Tibial artery (tissue), 4 donors: ENCODE results near the gene GNAT2.

Source experiments
- DNase-seq, 2 donors: peaks; one replicate each; pipeline ENCODE4 v3.0.0-alpha.2; 2019
- H3K27ac ChIP-seq, 2 donors: fragments of 200-600 bp; sonication (generic) in 1 of 2; 1 replicate in 1 of 2; 2 replicates in 1 of 2; pipeline ENCODE4 v1.5.1; 2018 to 2019; ENCODE audit warnings: mild to moderate bottlenecking in 1 of 2
- H3K27me3 ChIP-seq, 2 donors: fragments of 200-600 bp; sonication (generic) in 1 of 2; one replicate each; pipeline versions ENCODE4 v1.5.1 to v1.6.0; 2016 to 2019
- H3K36me3 ChIP-seq, 3 donors: fragments of 200-600 bp; sonication (generic) in 2 of 3; one replicate each; pipeline ENCODE4 v1.5.1; 2016 to 2019; ENCODE audit warnings: mild to moderate bottlenecking in 2 of 3
- H3K4me1 ChIP-seq, 4 donors: fragments of 200-600 bp; sonication (generic) in 2 of 4; 1 replicate in 3 of 4; 2 replicates in 1 of 4; pipeline ENCODE4 v1.5.1; 2016 to 2019
- H3K4me3 ChIP-seq, 2 donors: fragments of 200-600 bp; sonication (generic) in 1 of 2; 1 replicate in 1 of 2; 2 replicates in 1 of 2; pipeline ENCODE4 v1.5.1; 2018 to 2019; ENCODE audit warnings: mild to moderate bottlenecking in 2 of 2
- H3K9me3 ChIP-seq, 3 donors: fragments of 200-600 bp; sonication (generic) in 1 of 3; one replicate each; pipeline ENCODE4 v1.5.1; 2016 to 2019
- CTCF ChIP-seq, 2 experiments: fragments of 200-600 bp in 1 of 2; fragments of 450-650 bp in 1 of 2; IDR thresholded peaks; one replicate each; pipeline ENCODE4 v1.5.1; 2017 to 2019; ENCODE audit warnings: antibody characterized with exemption in 2 of 2, mild to moderate bottlenecking in 1 of 2, moderate library complexity in 1 of 2
- intact Hi-C: fragments of 100-400 bp; cut with DNase I; formaldehyde crosslinking; loops from one replicate; pipeline ENCODE4 v1.15.0; 2023; ENCODE audit warnings: low total_unique reads

GNAT2 gene

DNA sequence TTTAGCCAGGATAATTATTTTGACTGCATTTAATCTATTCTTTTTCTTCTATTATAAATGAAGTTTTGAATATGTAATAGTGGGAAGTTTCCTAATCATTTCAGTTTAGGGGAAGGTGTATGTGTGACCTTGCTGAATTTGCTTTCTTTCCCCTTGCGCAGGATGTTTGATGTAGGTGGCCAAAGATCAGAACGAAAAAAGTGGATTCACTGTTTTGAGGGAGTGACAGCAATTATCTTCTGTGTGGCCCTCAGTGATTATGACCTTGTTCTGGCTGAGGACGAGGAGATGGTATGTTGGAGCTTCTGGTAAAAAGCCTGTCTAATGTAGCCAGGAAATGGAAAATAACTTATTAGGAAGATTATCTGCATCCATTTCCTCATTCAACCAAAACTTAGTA is 33.4 kb downstream of the GNAT2 start:
- Histone ChIP-seq H3K36me3 (peaks cover 71 to 94% (median 76%) of the 10 kb centered on the region in 3 donors), H3K4me1 (no peaks in the 10 kb centered on the region), H3K9me3 (no peaks in the 10 kb centered on the region), H3K27me3 (no peaks in the 10 kb centered on the region), H3K4me3 (no peak overlapping the region), H3K27ac (no peak overlapping the region)
- no peak for TF ChIP-seq CTCF (IDR thresholded peaks at IDR 0.05)
- intact Hi-C loops = no loop called here
- no peak for DNase-seq

DNA sequence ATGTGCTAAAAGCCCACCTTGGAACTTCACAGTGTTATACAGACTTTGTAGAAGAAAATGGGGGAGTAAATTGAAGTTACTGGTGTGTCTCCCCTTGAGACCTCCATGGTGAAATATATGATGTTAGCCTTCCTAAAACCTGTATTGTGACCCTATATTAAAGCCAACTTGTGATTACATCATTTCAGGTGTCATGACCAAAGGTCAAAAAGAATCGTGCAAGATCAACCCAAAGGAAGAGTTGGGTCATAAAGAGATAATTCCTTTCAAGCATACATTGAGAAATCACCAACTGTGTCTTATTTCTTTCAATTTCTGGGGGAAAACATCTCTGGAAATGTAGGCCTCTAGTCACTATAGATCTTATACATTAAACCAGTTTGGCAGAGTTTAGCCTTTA is 34.6 kb downstream of the GNAT2 start:
- H3K9me3 ChIP-seq = no peaks in the 10 kb centered on the region
- no peak for TF ChIP-seq CTCF (IDR thresholded peaks at IDR 0.05)
- intact Hi-C loops = no loop called here
- no peak overlapping the region for H3K27ac ChIP-seq
- no peak overlapping the region for H3K4me3 ChIP-seq
- no peak for DNase-seq
- H3K27me3 ChIP-seq = no peaks in the 10 kb centered on the region
- peaks cover 0 to 2% (median under 1%) of the 10 kb centered on the region in 4 donors for H3K4me1 ChIP-seq
- H3K36me3 ChIP-seq = peaks cover 79 to 85% (median 84%) of the 10 kb centered on the region in 3 donors

DNA sequence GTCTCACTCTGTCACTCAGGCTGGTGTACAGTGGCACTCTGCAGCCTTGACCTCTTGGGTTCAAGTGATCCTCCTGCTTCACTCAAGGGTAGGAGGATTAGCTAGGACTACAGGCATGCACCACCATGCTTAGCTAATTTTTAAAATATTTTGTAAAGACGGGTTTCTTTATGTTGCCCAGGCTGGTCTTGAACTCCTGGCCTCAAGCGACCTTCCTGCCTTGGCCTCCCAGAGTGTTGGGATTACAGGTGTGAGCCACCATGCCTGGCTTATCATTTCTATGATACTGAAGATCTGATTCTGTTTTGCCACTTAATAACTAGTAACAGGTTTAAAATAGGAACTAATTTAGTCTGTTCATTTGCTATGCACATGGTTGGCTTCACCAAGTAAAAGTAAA is 37.4 kb downstream of the GNAT2 start:
- Histone ChIP-seq H3K4me1 (peaks cover 0 to 21% (median 10%) of the 10 kb centered on the region in 4 donors), H3K9me3 (no peaks in the 10 kb centered on the region), H3K4me3 (no peak overlapping the region), H3K27ac (no peak overlapping the region), H3K36me3 (peaks cover 60 to 65% (median 64%) of the 10 kb centered on the region in 3 donors), H3K27me3 (no peaks in the 10 kb centered on the region)
- DNase-seq = no peak
- intact Hi-C loops = no loop called here
- no peak for TF ChIP-seq CTCF (IDR thresholded peaks at IDR 0.05)

DNA sequence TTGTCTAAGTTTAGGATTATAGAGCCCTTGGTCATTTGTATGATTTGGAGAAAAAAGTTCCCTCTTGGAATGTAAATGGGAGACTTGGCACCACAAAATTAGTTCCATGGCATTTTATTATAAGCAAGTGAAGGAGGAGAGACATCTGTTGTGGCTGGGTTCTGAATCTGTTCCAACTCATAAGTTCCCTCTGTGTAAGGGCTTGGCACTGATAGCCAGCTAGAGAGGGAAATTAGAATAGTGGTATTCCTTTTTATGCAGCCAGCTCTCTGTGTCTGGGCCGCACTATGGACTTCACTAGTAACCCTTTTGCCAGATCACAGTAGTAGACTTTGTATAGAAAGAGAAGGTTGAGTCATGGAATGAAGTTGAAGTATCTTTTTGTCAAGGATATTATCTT is 39.9 kb downstream of the GNAT2 start:
- H3K27me3 ChIP-seq = no peaks in the 10 kb centered on the region
- intact Hi-C loops = no loop called here
- H3K36me3 ChIP-seq = peaks cover 38 to 59% (median 39%) of the 10 kb centered on the region in 3 donors
- no peaks in the 10 kb centered on the region for H3K9me3 ChIP-seq
- H3K27ac ChIP-seq = peak overlapping the region; percentile 55 to 58
- TF ChIP-seq CTCF (IDR thresholded peaks at IDR 0.05) = no peak
- no peak overlapping the region for H3K4me3 ChIP-seq
- H3K4me1 ChIP-seq = peaks cover 0 to 21% (median 10%) of the 10 kb centered on the region in 4 donors
- DNase-seq = no peak

GRCh38 chr1:109578947-109579443 is 40.4 kb downstream of the GNAT2 start:
- intact Hi-C loops = no loop called here

More at GRCh38 chr1:109578947-109579443, 40.4 kb downstream of the GNAT2 start:
- Histone ChIP-seq H3K27ac (peak overlapping the region; percentile 55 to 58), H3K4me3 (no peak overlapping the region), H3K4me1 (peaks cover 0 to 21% (median 10%) of the 10 kb centered on the region in 4 donors), H3K9me3 (no peaks in the 10 kb centered on the region), H3K27me3 (no peaks in the 10 kb centered on the region), H3K36me3 (peaks cover 33 to 56% (median 35%) of the 10 kb centered on the region in 3 donors)
- no peak for DNase-seq
- no peak for TF ChIP-seq CTCF (IDR thresholded peaks at IDR 0.05)
